HepG2 (cell line): Measurements from ENCODE around the gene RPL36. TPM values are rescaled to one million over a fixed set of nuclear protein-coding genes. Genes with fewer than 3 reads are reported as not detected.
A peak's percentile ranks its signal among the peaks of the same experiment; 100 is the strongest.

ENCODE experiments used
- ADNP ChIP-seq: sonication (generic); formaldehyde crosslinking; IDR thresholded peaks from 2 replicates; pipeline ENCODE4 v1.4.0; 2020; ENCODE audit warnings: missing genetic modification reagents
- FOXA3 ChIP-seq: IDR thresholded peaks from 2 replicates; pipeline ENCODE4 v1.6.1; 2016; ENCODE audit warnings: missing genetic modification reagents, missing compliant biosample characterization
- MED1 ChIP-seq: sonication (generic); formaldehyde crosslinking; IDR thresholded peaks from 2 replicates; pipeline ENCODE4 v1.4.0; 2020; ENCODE audit warnings: missing genetic modification reagents
- RARA ChIP-seq: IDR thresholded peaks from 2 replicates; pipeline ENCODE4 v1.6.1; 2016; ENCODE audit warnings: missing genetic modification reagents, missing compliant biosample characterization
- ZFX ChIP-seq: sonication (generic); formaldehyde crosslinking; IDR thresholded peaks from 2 replicates; pipeline ENCODE4 v1.4.0; 2020; ENCODE audit warnings: mild to moderate bottlenecking, low read depth, missing genetic modification reagents, moderate library complexity
- ZNF607 ChIP-seq: sonication (generic); formaldehyde crosslinking; IDR thresholded peaks from 2 replicates; pipeline ENCODE4 v1.5.1; 2020; ENCODE audit warnings: missing genetic modification reagents, mild to moderate bottlenecking, borderline replicate concordance
- polyA plus RNA-seq, 8 experiments: library from polyadenylated mRNA; depleted of rRNA in 3 of 8; stranded (reverse) in 7 of 8; unstranded in 1 of 8; fragments of >200 nt; fragmentation: Illumina TruSeq in 4 of 8; extraction: Trizol in 4 of 8; gene quantifications; 2 replicates each; pipeline versions ENCODE4 v1.2.1 to v1.2.3, GENCODE V29; 2011 to 2016; ENCODE audit warnings: low read depth in 4 of 8, missing spikeins in 1 of 8, mixed read lengths in 1 of 8; ENCODE audit not compliant: insufficient read depth in 1 of 8
- total RNA-seq, 5 experiments: library from RNA; depleted of rRNA; stranded (reverse); fragments of >200 nt; fragmentation: Illumina TruSeq; extraction: Trizol; gene quantifications; 2 replicates each; pipeline ENCODE4 v1.2.3, GENCODE V29; 2016; ENCODE audit warnings: low read depth in 1 of 5
- TF ChIP-seq, protein P1 (sequence below): sonication (generic); formaldehyde crosslinking; conservative IDR thresholded peaks from 2 replicates; pipeline ENCODE4 v1.4.0; 2020; ENCODE audit warnings: mild to moderate bottlenecking, missing genetic modification reagents, moderate library complexity
- TF ChIP-seq, protein P2 (sequence below): sonication (generic); formaldehyde crosslinking; IDR thresholded peaks from one replicate; pipeline ENCODE4 v1.5.1; 2020; ENCODE audit warnings: mild to moderate bottlenecking, missing genetic modification reagents; ENCODE audit errors: not compliant biosample characterization
- TF ChIP-seq, protein P3 (sequence below): sonication (generic); formaldehyde crosslinking; IDR thresholded peaks from 2 replicates; pipeline ENCODE4 v1.8.0; 2022; ENCODE audit warnings: missing genetic modification reagents, mild to moderate bottlenecking, moderate library complexity, borderline replicate concordance
- TF ChIP-seq, protein P4 (sequence below): IDR thresholded peaks from 2 replicates; pipeline ENCODE4 v1.6.1; 2016; ENCODE audit warnings: mild to moderate bottlenecking, missing biosample characterization, missing genetic modification reagents
- TF ChIP-seq, protein P5 (sequence below): IDR thresholded peaks from 2 replicates; pipeline ENCODE4 v1.4.0; 2020; ENCODE audit warnings: mild to moderate bottlenecking, missing genetic modification reagents

Gene RPL36
- total and polyA plus RNA-seq, 2 of the 13 experiments (the other 11 are each of a cell fraction or from before 2014, with no cell fraction given) = 706 to 740 TPM

DNA sequence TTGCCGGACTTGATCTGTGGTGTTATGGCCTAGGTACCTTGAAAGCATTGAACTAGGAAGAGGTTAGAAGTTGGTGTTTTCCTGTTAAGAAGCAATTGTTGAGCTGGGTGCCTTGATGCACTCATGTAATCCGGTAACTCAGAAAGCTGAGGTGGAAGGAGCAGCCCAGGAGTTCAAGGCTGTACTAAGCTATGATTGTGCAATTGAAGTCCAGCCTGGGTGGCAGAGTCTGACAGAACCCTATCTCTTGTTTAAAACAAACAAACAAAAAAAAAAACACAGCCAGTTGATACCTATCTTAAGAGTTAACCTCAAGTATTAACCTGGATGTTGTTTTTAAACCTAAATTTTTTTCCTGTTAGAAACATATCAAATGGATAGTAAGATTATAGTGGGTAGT, 47.9 kb upstream of the RPL36 start (continued):
- TF ChIP-seq, protein P1, sequence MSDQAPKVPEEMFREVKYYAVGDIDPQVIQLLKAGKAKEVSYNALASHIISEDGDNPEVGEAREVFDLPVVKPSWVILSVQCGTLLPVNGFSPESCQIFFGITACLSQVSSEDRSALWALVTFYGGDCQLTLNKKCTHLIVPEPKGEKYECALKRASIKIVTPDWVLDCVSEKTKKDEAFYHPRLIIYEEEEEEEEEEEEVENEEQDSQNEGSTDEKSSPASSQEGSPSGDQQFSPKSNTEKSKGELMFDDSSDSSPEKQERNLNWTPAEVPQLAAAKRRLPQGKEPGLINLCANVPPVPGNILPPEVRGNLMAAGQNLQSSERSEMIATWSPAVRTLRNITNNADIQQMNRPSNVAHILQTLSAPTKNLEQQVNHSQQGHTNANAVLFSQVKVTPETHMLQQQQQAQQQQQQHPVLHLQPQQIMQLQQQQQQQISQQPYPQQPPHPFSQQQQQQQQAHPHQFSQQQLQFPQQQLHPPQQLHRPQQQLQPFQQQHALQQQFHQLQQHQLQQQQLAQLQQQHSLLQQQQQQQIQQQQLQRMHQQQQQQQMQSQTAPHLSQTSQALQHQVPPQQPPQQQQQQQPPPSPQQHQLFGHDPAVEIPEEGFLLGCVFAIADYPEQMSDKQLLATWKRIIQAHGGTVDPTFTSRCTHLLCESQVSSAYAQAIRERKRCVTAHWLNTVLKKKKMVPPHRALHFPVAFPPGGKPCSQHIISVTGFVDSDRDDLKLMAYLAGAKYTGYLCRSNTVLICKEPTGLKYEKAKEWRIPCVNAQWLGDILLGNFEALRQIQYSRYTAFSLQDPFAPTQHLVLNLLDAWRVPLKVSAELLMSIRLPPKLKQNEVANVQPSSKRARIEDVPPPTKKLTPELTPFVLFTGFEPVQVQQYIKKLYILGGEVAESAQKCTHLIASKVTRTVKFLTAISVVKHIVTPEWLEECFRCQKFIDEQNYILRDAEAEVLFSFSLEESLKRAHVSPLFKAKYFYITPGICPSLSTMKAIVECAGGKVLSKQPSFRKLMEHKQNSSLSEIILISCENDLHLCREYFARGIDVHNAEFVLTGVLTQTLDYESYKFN = peak; percentile 58
- TF ChIP-seq RARA (peak; percentile 81), ZNF607 (CRISPR knock-in tag) (no peak), FOXA3 (CRISPR knock-in tag) (peak; percentile 46), ADNP (CRISPR knock-in tag) (no peak), MED1 (CRISPR knock-in tag) (0 out of 2 replicates have a peak, but pooled peaks have one; percentile 26), ZFX (no peak)
- TF ChIP-seq, protein P2, sequence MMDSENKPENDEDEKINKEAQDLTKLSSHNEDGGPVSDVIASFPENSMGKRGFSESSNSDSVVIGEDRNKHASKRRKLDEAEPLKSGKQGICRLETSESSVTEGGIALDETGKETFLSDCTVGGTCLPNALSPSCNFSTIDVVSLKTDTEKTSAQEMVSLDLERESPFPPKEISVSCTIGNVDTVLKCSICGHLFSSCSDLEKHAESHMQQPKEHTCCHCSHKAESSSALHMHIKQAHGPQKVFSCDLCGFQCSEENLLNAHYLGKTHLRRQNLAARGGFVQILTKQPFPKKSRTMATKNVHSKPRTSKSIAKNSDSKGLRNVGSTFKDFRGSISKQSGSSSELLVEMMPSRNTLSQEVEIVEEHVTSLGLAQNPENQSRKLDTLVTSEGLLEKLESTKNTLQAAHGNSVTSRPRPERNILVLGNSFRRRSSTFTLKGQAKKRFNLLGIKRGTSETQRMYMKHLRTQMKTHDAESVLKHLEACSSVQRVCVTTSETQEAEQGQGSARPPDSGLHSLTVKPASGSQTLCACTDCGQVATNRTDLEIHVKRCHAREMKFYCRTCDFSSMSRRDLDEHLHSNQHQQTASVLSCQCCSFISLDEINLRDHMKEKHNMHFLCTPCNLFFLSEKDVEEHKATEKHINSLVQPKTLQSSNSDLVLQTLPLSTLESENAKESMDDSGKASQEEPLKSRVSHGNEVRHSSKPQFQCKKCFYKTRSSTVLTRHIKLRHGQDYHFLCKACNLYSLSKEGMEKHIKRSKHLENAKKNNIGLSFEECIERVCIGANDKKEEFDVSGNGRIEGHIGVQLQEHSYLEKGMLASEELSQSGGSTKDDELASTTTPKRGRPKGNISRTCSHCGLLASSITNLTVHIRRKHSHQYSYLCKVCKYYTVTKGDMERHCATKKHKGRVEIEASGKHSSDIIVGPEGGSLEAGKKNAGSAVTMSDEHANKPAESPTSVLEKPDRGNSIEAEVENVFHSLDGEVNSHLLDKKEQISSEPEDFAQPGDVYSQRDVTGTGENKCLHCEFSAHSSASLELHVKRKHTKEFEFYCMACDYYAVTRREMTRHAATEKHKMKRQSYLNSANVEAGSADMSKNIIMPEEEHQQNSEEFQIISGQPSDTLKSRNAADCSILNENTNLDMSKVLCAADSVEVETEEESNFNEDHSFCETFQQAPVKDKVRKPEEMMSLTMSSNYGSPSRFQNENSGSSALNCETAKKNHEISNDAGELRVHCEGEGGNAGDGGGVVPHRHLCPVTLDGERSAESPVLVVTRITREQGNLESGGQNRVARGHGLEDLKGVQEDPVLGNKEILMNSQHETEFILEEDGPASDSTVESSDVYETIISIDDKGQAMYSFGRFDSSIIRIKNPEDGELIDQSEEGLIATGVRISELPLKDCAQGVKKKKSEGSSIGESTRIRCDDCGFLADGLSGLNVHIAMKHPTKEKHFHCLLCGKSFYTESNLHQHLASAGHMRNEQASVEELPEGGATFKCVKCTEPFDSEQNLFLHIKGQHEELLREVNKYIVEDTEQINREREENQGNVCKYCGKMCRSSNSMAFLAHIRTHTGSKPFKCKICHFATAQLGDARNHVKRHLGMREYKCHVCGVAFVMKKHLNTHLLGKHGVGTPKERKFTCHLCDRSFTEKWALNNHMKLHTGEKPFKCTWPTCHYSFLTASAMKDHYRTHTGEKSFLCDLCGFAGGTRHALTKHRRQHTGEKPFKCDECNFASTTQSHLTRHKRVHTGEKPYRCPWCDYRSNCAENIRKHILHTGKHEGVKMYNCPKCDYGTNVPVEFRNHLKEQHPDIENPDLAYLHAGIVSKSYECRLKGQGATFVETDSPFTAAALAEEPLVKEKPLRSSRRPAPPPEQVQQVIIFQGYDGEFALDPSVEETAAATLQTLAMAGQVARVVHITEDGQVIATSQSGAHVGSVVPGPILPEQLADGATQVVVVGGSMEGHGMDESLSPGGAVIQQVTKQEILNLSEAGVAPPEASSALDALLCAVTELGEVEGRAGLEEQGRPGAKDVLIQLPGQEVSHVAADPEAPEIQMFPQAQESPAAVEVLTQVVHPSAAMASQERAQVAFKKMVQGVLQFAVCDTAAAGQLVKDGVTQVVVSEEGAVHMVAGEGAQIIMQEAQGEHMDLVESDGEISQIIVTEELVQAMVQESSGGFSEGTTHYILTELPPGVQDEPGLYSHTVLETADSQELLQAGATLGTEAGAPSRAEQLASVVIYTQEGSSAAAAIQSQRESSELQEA = no peak
- TF ChIP-seq, protein P3, sequence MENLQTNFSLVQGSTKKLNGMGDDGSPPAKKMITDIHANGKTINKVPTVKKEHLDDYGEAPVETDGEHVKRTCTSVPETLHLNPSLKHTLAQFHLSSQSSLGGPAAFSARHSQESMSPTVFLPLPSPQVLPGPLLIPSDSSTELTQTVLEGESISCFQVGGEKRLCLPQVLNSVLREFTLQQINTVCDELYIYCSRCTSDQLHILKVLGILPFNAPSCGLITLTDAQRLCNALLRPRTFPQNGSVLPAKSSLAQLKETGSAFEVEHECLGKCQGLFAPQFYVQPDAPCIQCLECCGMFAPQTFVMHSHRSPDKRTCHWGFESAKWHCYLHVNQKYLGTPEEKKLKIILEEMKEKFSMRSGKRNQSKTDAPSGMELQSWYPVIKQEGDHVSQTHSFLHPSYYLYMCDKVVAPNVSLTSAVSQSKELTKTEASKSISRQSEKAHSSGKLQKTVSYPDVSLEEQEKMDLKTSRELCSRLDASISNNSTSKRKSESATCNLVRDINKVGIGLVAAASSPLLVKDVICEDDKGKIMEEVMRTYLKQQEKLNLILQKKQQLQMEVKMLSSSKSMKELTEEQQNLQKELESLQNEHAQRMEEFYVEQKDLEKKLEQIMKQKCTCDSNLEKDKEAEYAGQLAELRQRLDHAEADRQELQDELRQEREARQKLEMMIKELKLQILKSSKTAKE (CRISPR knock-in tag) = no peak
- TF ChIP-seq, protein P4, sequence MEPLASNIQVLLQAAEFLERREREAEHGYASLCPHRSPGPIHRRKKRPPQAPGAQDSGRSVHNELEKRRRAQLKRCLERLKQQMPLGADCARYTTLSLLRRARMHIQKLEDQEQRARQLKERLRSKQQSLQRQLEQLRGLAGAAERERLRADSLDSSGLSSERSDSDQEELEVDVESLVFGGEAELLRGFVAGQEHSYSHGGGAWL (CRISPR knock-in tag) = no peak
- TF ChIP-seq, protein P5, sequence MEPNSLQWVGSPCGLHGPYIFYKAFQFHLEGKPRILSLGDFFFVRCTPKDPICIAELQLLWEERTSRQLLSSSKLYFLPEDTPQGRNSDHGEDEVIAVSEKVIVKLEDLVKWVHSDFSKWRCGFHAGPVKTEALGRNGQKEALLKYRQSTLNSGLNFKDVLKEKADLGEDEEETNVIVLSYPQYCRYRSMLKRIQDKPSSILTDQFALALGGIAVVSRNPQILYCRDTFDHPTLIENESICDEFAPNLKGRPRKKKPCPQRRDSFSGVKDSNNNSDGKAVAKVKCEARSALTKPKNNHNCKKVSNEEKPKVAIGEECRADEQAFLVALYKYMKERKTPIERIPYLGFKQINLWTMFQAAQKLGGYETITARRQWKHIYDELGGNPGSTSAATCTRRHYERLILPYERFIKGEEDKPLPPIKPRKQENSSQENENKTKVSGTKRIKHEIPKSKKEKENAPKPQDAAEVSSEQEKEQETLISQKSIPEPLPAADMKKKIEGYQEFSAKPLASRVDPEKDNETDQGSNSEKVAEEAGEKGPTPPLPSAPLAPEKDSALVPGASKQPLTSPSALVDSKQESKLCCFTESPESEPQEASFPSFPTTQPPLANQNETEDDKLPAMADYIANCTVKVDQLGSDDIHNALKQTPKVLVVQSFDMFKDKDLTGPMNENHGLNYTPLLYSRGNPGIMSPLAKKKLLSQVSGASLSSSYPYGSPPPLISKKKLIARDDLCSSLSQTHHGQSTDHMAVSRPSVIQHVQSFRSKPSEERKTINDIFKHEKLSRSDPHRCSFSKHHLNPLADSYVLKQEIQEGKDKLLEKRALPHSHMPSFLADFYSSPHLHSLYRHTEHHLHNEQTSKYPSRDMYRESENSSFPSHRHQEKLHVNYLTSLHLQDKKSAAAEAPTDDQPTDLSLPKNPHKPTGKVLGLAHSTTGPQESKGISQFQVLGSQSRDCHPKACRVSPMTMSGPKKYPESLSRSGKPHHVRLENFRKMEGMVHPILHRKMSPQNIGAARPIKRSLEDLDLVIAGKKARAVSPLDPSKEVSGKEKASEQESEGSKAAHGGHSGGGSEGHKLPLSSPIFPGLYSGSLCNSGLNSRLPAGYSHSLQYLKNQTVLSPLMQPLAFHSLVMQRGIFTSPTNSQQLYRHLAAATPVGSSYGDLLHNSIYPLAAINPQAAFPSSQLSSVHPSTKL = peak; percentile 52; the same call in 1 of the 2 replicates
